Caco-2 (cell line): ENCODE measurements around the gene RAB7B. TPM values are rescaled to one million over a fixed set of nuclear protein-coding genes. Genes with fewer than 3 reads are reported as not detected.

ENCODE experiments used
- BruUV-seq: library from RNA; stranded (reverse); fragments of 400-500 nt; replicated peaks from 2 replicates; lab custom pipeline; 2021; lab: Mats Ljungman, UMichigan
- CTCF ChIA-PET: fragments of 300-600 bp; sonication (Branson Sonifier 250); formaldehyde crosslinking; loops from one replicate; lab custom pipeline; 2022; ENCODE audit warnings: antibody characterized with exemption; lab: Charles Lee
- POLR2A ChIA-PET: fragments of 300-600 bp; sonication (Branson Sonifier 250); formaldehyde crosslinking; loops from one replicate; lab custom pipeline; 2022; ENCODE audit warnings: antibody characterized with exemption; lab: Charles Lee
- DNase-seq, 2 experiments: peaks; one replicate each; pipeline versions ENCODE4 v3.0.0 to v3.0.0-alpha.2; 2020 to 2022
- H3K27me3 ChIP-seq: replicated peaks from 2 replicates; pipeline ENCODE4 v1.6.0; 2011; ENCODE audit warnings: low read length; ENCODE audit not compliant: control insufficient read depth, insufficient read depth
- H3K36me3 ChIP-seq: 2 replicates; pipeline ENCODE4 v1.5.1; 2011; ENCODE audit warnings: low read length; ENCODE audit not compliant: control insufficient read depth, insufficient read depth
- H3K4me1 ChIP-seq: fragments of 250-450 bp; sonication (Bioruptor Pico); 2 replicates; pipeline ENCODE4 v1.5.1; 2020; ENCODE audit warnings: mild to moderate bottlenecking
- H3K4me3 ChIP-seq: 2 replicates; pipeline ENCODE4 v1.5.1; 2011; ENCODE audit warnings: low read depth, mild to moderate bottlenecking, control low read depth, low read length
- H3K9me3 ChIP-seq: fragments of 250-450 bp; sonication (Bioruptor Pico); 2 replicates; pipeline ENCODE4 v1.5.1; 2020; ENCODE audit warnings: mild to moderate bottlenecking, moderate library complexity
- H3K27ac Mint-ChIP-seq: one replicate; pipeline ENCODE4 v1.8.0; 2022; ENCODE audit warnings: mixed read lengths; ENCODE audit not compliant: unreplicated experiment
- H3K27me3 Mint-ChIP-seq: one replicate; pipeline ENCODE4 v1.8.0; 2022; ENCODE audit warnings: mixed read lengths; ENCODE audit not compliant: insufficient read depth, unreplicated experiment
- H3K36me3 Mint-ChIP-seq: one replicate; pipeline ENCODE4 v1.8.0; 2022; ENCODE audit warnings: mild to moderate bottlenecking, mixed read lengths; ENCODE audit not compliant: insufficient read depth, unreplicated experiment
- H3K4me1 Mint-ChIP-seq: one replicate; pipeline ENCODE4 v1.8.0; 2022; ENCODE audit warnings: low read depth, mixed read lengths; ENCODE audit not compliant: unreplicated experiment
- H3K4me3 Mint-ChIP-seq: one replicate; pipeline ENCODE4 v1.8.0; 2022; ENCODE audit warnings: mild to moderate bottlenecking, moderate library complexity, mixed read lengths; ENCODE audit not compliant: unreplicated experiment
- H3K9me3 Mint-ChIP-seq: one replicate; pipeline ENCODE4 v1.8.0; 2022; ENCODE audit warnings: mixed read lengths; ENCODE audit not compliant: unreplicated experiment
- intact Hi-C: fragments of 100-400 bp; cut with micrococcal nuclease; formaldehyde crosslinking; loops from one replicate; pipeline ENCODE4 v1.10.0; 2022; ENCODE audit not compliant: unreplicated experiment
- total RNA-seq: library from RNA; stranded (reverse); gene quantifications from 2 replicates; pipeline ENCODE4 v1.2.3, GENCODE V29; 2022
- TF ChIP-seq, protein P1 (sequence below), 2 experiments: fragments of 200-600 bp in 1 of 2; IDR thresholded peaks; 1 replicate in 1 of 2; 2 replicates in 1 of 2; pipeline versions ENCODE4 v1.5.1 to v1.8.0; 2011 to 2022; ENCODE audit warnings: antibody characterized with exemption in 1 of 2, control low read depth in 1 of 2, inconsistent platforms in 1 of 2, low read depth in 1 of 2, low read length in 1 of 2, mild to moderate bottlenecking in 1 of 2, moderate library complexity in 1 of 2; ENCODE audit not compliant: insufficient read depth in 1 of 2, severe bottlenecking in 1 of 2, unreplicated experiment in 1 of 2

Gene RAB7B
- total RNA-seq, 1 experiment from 2014 or later, result not detected

- Mint-ChIP-seq H3K4me1 (no peaks in the 10 kb centered on the region), H3K27ac (no peak overlapping the region), H3K9me3 (peaks cover 26% of the 10 kb centered on the region), H3K36me3 (no peaks in the 10 kb centered on the region), H3K4me3 (no peak overlapping the region), H3K27me3 (peaks cover 3% of the 10 kb centered on the region)
- Histone ChIP-seq H3K9me3 (no peaks in the 10 kb centered on the region), H3K4me3 (no peak overlapping the region), H3K27me3 (no peaks in the 10 kb centered on the region), H3K36me3 (no peaks in the 10 kb centered on the region), H3K4me1 (0 out of 2 replicates have a peak, but pooled peaks cover 5% of the 10 kb centered on the region)
- BruUV-seq, result no TSS peak
- TF ChIP-seq, protein P1, sequence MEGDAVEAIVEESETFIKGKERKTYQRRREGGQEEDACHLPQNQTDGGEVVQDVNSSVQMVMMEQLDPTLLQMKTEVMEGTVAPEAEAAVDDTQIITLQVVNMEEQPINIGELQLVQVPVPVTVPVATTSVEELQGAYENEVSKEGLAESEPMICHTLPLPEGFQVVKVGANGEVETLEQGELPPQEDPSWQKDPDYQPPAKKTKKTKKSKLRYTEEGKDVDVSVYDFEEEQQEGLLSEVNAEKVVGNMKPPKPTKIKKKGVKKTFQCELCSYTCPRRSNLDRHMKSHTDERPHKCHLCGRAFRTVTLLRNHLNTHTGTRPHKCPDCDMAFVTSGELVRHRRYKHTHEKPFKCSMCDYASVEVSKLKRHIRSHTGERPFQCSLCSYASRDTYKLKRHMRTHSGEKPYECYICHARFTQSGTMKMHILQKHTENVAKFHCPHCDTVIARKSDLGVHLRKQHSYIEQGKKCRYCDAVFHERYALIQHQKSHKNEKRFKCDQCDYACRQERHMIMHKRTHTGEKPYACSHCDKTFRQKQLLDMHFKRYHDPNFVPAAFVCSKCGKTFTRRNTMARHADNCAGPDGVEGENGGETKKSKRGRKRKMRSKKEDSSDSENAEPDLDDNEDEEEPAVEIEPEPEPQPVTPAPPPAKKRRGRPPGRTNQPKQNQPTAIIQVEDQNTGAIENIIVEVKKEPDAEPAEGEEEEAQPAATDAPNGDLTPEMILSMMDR (IDR thresholded peaks at IDR 0.05; ENCODE audit: insufficient read depth in 1 of 2, low read depth in 1 of 2, low read length in 1 of 2, severe bottlenecking in 1 of 2, unreplicated experiment in 1 of 2), result no peak
- intact Hi-C loops, result loop anchor here (5.0 kb wide), 1 partner anchor 318 kb away; no protein-coding TSS in a partner anchor
- ChIA-PET POLR2A (no interaction called here), CTCF (interaction anchor here (2.2 to 4.7 kb wide), 2 partner anchors 56 to 68 kb away, joined by 9 to 242 read pairs; no protein-coding TSS in a partner anchor)
- DNase-seq, result no peak
Observed at GRCh38 chr1:205975387-205975998, 27.7 kb downstream of the RAB7B start.

DNA sequence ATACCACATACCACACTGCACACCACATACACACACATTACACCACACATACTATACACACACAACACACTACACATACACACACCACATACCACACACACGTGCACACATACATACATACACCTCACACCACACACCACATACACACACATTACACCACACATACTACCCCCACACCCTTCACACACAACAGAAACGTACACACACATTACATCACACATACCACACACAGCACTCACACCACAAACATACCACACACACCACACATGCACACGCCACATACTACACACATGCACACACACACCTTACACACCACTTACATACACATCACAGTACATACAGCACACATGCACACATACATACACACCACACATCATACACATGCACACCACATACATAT, 28.5 kb downstream of the RAB7B start:
- Mint-ChIP-seq H3K4me3 (no peak overlapping the region), H3K27ac (no peak overlapping the region), H3K4me1 (no peaks in the 10 kb centered on the region), H3K27me3 (peaks cover 3% of the 10 kb centered on the region), H3K9me3 (peaks cover 26% of the 10 kb centered on the region), H3K36me3 (no peaks in the 10 kb centered on the region)
- Histone ChIP-seq H3K27me3 (no peaks in the 10 kb centered on the region), H3K9me3 (no peaks in the 10 kb centered on the region), H3K36me3 (no peaks in the 10 kb centered on the region), H3K4me1 (0 out of 2 replicates have a peak, but pooled peaks cover 5% of the 10 kb centered on the region), H3K4me3 (no peak overlapping the region)
- POLR2A ChIA-PET, result no interaction called here
- DNase-seq, result no peak
- TF ChIP-seq, protein P1 (IDR thresholded peaks at IDR 0.05; ENCODE audit: insufficient read depth in 1 of 2, low read depth in 1 of 2, low read length in 1 of 2, severe bottlenecking in 1 of 2, unreplicated experiment in 1 of 2), result no peak
- intact Hi-C loops, result loop anchor here (5.0 kb wide), 1 partner anchor 317 kb away; no protein-coding TSS in a partner anchor
- BruUV-seq, result no TSS peak
- CTCF ChIA-PET, result no interaction called here

DNA sequence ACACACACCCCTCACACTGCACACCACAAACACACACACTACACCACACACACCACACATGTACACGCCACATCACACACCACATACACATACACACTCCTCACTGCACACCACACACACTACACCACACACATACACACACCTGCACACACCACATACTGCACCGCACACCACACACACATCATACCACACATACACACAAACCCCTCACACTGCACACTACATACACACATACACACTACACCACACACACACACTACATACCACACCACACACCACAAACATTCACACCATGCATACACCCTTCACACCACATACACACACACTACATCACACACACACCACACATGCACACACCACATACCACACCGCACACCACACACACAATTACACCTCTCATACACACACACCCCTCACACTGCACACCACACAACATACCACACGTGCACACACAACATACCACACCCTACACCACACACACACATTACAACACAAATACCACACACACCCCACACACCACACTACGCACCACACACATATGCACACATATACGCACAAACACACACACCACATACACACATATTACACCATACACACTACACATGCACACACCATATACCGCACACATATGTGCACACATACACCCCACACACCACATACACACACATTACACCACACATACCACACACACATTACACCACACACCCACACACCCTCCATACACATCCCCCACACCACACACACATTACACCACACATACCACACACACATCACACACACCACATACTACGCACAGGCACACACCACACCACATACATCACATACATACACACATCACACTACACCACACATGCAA, 29.6 kb downstream of the RAB7B start:
- Mint-ChIP-seq H3K9me3 (peaks cover 26% of the 10 kb centered on the region), H3K27me3 (peaks cover 3% of the 10 kb centered on the region), H3K4me3 (no peak overlapping the region), H3K36me3 (no peaks in the 10 kb centered on the region), H3K27ac (no peak overlapping the region), H3K4me1 (no peaks in the 10 kb centered on the region)
- no peaks in the 10 kb centered on the region for H3K36me3 ChIP-seq
- H3K4me1 ChIP-seq, result 0 out of 2 replicates have a peak, but pooled peaks cover 5% of the 10 kb centered on the region
- no TSS peak for BruUV-seq
- no peaks in the 10 kb centered on the region for H3K27me3 ChIP-seq
- TF ChIP-seq, protein P1 (IDR thresholded peaks at IDR 0.05; ENCODE audit: insufficient read depth in 1 of 2, low read depth in 1 of 2, low read length in 1 of 2, severe bottlenecking in 1 of 2, unreplicated experiment in 1 of 2), result no peak
- ChIA-PET CTCF (no interaction called here), POLR2A (no interaction called here)
- H3K9me3 ChIP-seq, result no peaks in the 10 kb centered on the region
- H3K4me3 ChIP-seq, result no peak overlapping the region
- DNase-seq, result no peak
- intact Hi-C loops, result no loop called here
